HG03439 (cell line): Measurements from ENCODE around the gene CPPED1.
"Not testable (repeated sequence)": the region's sequence is repeated elsewhere in the genome, so short reads cannot be mapped to it uniquely, and the experiment has no call there.

Source experiments
- ATAC-seq: cut with Tn5 transposase; IDR thresholded peaks from one replicate; pipeline ENCODE4 v1.9.1; 2021; ENCODE audit warnings: mild to moderate bottlenecking, moderate library complexity; ENCODE audit not compliant: unreplicated experiment

The CPPED1 gene

DNA sequence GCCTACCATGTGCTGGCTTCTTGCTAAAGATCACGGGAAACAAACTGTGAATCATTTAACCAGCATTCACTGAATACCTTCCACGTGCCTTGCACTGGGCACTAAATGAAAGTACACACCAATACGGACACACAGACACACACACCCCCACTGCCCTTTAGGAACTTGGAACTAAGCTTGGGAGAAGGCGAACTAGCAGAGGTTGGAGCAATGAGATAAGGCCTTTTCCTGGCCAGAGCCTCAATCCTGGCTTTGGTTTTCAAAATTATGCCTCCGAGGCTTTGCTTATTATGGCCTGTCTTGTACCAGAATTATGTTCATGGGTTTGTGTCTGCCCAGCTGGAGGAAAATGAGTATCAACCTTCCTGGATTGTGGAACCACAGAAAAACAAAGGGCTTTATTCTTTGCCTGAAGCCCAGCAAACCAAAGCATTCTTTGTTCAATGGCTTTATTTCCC, 32.3 kb downstream of the CPPED1 start:
- ATAC-seq: no peak

DNA sequence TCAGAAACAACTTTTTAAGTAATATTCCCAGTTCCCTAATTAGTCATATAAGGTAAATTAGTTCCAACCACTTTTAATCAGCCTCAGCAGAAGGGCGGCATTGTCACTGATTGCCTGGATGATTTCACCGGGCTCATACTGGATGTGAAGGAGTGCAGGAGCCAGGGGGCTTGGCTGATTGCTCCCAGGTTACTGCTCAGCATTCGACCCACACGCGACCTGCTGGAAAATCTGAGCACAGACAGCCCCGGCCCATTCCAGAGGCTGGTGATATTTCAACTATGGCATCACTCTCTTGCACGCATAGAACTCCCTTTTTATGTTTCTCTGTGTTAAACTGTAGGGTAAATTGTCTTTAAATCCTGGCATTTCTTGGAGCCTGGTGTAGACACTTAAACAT, 34.2 kb downstream of the CPPED1 start:
- no peak for ATAC-seq

DNA sequence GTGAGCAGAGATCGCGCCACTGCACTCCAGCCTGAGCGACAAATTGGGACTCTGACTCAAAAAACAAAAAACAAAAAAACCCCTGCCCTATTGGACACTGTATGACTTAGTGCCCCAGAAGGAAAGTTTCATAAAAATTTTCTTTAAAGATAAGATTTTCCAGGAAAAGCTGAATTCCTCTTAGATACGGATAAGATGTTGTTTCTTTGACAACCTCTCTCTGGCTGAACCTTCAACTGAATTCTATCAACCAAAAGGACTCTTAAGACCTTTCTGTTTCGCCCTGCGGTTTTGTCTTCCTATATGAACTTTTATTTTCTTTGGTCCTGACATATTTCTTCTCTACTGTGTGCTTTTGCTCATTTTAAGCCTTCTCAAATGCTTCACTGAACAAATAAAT, 35.8 kb downstream of the CPPED1 start:
- no peak for ATAC-seq

DNA sequence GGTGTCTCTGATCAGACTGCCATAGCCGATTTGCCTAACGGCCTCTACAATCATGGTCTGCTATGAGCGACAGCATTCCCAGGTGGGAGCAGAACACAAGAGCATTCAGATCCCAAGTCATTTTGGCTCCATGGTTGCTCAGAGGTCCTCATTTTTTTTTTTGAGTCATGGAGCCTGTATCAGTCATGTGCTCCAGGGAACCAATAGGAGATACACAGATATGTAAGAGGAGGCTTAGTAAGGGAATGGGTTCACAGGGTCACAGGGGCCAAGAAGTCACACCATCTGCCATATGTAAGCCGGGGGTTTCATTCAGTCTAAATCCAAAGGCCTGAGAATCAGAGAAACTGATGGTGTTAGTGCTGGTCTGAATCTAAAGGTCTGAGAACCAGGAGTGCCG, 36.8 kb downstream of the CPPED1 start:
- no peak for ATAC-seq

DNA sequence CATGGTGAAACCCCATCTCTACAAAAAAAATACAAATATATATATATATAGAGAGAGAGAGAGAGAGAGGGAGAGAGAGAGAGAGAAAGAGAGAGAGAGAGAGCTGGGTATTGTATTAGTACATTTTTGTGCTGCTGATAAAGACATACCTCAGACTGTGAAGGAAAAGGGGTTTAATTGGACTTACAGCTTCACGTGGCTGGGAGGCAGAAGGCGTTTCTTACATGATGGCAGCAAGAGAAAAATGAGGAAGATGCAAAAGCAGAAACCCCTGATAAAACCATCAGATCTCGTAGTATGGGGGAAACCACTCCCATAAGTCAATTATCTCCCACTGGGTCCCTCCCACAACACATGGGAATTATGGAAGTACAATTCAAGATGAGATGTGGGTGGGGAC, 37.5 kb downstream of the CPPED1 start:
- ATAC-seq: not testable (repeated sequence)

DNA sequence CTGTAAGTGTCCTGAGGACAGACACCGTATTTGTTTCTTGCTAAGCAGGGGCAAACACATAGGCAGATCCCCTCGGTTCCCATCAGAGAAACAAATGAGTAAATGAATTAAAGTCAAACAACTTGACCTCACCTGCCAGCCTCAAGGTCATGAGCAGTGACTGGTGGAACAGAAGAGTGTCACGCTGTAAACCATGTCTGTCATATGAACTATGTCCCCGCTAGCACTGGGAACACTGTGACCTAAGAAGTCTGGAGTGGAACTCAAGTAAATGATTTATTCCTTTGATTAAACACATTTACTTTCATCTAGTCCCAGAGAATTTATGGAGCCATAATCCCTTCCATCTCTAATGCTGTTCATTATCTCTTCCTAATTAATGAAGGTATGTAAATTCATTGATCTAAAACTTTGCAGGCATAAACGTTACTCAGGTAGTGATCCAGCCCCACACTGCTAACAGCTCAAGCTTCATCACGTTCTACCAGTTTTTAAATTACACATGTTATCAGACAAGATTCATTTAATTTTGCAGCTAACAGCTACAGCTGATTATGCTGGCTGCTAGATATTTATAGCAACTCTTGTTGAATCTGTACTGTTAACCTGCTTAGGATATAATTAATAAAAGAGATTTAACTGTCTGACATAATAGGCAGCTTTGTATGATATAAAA, 38.7 kb downstream of the CPPED1 start:
- ATAC-seq: no peak

DNA sequence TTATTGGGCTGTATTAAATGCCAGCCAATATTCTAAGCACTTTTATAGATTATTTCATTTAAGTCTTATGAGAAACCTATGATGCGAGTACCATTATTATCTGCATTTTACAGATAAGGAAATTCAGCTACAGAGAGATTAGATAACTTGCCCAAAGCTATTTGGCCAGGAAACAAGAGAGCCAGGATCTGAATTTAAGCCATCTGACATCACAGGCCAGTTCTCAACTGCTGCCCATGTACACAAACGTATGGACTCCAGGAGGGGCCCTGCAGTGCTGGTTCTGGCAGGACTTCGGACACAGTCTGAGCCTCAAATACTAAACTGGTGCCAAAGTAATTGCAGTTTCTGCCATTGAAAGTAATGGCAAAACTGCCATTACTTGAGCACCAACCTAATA, 40.2 kb downstream of the CPPED1 start:
- ATAC-seq: no peak

DNA sequence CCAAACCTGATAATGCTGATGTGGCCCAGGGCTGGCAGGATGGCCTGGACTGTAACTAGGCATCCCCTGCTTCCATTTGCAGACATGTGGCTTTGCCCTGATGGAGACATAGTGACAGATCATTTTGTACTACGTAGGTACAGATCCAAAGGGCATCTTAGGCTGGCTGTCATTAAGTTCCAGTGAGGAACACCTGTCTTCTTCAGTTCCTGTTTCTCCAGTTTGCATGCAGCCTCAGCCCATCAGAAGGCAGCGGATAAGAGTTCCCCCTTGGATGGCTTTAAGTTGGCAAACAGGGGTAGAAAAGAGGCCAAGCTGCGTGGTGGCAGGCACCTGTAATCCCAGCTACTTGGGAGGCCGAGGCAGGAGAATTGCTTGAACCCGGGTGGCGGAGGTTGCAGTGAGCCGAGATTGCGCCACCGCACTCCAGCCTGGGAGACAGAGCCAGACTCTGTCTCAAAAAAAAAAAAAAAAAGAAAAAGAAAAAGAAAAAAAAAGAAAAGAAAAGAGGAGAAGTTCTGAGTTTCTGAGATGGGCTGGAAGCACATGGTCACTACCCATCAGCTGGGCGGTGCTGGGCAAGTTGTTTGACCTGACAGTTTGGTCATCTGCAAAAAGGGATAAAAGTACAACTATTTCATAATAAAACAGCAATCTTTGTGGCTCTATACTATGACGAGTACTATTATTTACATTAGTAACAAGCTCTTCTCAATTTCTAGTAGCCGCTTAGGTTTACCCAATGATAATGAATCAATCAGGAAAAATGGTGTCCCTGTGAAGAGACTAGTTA, 42.7 kb downstream of the CPPED1 start:
- no peak for ATAC-seq

DNA sequence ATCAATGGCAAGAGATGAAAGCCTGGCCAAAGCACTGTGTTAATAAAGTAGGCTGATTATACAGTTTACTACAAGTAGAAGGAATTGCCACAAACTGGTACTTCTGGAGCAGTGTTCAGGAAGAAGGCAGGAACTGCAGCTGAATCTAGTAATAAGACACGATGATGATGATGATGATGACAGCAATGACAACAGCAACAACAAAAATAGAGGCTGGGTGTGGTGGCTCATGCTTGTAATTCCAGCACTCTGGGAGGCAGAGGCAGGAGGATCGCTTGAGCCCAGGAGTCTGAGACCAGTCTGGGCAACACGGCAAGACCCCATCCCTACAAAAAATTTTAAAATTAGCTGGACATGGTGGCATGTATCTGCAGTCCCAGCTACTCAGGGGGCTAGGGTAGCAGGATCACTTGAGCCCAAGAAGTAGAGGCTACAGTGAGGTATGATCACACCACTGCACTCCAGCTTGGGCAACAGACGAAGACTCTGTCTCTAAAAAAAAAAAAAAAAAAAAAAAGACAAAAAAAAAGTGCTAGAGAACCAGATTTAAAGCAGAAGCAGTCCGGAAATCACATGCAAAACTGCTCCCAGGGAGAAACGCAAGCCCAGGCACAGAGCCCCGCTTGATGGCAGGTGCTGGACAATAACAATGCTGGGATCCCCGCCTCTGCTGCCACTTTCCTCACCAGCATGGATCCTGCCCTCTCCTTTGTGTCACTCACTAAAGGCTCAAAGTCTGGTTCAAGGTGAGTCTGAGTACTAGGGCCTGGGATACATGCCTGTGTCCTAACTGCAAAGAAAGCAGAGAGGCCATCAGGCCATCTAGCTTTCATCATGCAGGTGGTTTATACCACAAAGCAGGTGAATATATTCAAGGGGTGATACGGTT, 44.8 kb downstream of the CPPED1 start:
- ATAC-seq: no peak

DNA sequence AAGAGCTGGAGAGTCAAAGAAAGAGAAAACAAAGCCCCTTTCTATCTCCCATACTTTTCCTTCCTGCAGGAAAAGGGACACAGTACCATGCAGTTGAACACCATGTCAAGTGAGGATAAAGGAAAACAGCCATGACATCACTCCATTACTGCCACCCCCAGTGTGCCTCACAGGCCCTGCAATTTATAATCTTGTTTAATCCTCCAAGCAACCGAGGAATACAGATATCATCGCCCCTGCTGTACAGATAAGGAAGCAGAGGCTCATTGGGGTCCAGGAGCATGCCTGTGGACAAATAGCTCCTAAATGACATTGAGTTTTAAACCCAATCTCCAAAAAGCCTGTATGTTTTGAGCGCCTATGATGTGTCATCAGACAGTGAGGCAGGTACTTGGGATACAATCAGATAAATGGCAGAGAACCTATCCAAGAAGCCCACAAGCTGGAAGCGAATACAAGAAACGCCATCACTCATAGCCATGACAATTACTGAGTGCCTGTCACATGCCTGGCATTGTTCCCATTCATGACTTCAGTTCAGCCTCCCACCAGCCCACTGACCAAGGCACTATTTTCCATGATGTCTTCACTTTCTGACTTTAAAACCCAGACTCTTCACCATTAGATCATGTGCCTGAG, 45.5 kb downstream of the CPPED1 start:
- no peak for ATAC-seq

DNA sequence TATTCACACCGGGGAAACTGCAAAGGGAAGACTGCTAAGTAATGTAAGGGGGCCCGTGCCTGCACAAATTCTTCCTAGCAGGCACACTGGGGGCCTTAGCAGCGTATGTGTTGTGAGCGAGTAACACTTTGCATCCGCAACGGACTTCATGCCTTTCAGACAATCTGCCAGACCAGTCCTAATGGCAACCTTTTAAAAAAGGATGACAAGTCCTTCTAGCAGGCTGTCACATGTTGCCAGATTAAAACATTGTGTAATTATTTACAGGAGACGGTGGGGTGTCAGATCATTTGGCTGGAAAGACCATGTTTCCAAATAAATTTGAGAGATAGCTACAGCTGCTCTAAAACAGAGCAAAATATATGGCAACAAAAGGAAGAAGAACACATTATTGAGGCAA, 46.1 kb downstream of the CPPED1 start:
- ATAC-seq: no peak

DNA sequence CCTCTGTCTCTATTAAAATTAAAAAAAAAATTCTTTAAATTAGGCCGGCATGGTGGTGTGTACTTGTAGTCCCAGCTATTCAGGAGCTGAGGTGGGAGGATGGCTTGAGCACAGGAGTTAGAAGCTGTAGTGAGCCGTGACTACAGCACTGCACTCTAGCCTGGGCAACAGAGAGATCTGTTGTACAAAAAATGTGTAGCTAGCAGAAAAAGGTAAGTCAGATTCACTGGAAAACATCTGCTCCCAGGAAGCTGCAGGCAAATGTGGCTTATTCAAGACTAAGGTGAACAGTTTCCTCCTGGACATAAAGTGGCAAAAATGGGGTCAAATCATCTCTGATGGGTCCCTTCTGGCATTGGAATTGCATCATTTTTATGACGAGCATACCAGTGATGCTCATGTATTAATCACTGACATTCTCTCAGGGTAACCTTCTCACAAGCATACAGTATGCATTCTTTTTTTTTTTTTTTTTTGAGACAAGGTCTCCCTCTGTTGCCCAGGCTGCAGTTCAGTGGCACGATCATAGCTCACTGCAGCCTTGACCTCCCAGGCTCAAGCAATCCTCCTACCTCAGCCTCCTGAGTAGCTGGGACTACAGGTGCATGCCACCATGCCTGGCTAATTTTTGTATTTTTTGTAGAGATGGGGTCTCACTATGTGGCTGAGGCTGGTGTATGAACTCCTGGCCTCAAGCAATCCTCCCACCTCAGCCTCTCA, 48.7 kb downstream of the CPPED1 start:
- ATAC-seq: no peak

DNA sequence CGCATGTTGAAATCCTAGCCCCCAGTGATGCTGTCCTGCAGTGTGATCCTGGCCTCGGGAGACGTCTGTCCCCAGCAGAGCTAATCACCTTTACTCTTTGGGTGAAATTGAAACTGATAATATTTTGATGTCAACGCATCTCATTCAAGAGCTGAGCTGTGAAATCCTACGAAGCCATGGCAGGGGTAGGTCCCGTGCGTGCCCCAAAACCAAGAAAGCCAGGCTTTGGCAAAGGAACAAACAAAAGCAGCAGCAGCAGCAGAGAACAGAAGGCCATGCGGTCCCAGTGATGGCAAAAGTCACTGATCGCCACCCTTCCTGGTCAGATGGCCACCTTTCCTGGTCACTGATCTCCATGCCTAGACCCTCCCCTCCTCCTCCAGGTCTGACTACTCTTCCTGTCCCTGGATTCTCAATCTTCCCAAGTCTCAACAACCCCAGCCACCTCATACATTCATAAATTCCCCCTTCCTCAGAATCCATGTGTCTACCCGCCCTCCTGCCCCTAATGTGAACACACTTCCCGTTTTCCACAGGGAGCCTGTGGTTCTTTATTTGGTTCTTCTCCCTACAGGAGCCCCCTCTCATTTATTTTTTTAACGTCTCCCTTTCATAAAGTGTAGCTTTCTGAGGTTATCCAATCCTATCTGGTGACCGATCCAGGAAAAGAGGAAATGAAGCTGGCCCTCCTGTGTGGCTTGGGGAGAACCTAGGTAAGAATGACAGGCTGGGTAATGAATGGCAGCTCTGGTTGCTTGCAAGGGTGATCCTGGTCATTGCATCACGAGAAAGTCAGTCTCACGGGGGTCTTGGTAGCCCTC, 50.3 kb downstream of the CPPED1 start:
- ATAC-seq: no peak

DNA sequence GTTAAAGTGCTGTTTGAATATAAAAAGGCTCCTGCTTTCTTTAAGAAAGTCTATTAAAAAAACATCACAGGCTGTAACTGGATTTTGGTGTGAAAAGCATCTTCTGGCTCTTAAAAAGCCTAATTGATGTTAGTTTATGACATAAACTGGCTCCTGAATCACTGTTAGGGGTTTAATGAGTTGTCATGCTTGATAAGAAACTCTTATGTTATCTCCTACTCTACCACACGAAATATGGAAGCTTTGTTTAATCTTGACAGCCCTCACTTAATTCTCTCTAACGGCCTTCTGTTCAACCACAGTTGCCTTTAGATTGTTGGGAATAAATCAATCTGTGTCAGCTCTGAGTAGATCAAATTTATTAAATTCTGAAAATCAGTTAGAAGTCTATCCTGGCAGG, 51.5 kb downstream of the CPPED1 start:
- ATAC-seq: no peak

DNA sequence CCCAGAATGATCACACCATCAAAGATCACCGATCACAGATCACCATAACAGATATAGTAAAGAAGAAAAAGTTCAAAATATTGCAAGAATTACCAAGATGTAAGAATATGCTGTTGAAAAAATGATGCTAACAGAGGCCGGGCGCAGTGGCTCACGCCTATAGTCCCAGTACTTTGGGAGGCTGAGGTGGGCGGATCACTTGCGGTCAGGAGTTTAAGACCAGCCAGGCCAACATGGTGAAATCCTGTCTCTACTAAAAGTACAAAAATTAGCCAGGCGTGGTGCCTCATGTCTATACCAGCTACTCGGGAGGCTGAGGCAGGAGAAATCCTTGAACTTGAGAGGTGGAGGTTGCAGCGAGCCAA, 53.2 kb downstream of the CPPED1 start:
- no peak for ATAC-seq

DNA sequence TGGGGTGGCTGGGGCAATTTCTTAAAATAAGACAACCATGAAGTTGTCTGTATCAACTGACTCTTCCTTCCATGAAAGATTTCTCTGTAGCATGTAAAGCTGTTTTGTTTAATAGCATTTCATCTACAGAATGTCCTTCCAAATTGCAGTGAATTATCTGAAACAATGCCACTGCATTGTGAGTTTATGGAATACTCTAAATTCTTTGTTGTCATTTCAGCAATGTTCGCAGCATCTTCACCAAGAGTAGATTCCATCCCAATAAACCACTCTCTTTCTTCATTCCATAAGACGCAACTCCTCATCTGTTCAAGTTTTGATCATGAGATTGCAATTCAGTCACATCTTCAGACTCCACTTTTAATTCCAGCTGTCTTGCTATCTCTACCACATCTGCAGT, 54.6 kb downstream of the CPPED1 start:
- ATAC-seq: no peak

DNA sequence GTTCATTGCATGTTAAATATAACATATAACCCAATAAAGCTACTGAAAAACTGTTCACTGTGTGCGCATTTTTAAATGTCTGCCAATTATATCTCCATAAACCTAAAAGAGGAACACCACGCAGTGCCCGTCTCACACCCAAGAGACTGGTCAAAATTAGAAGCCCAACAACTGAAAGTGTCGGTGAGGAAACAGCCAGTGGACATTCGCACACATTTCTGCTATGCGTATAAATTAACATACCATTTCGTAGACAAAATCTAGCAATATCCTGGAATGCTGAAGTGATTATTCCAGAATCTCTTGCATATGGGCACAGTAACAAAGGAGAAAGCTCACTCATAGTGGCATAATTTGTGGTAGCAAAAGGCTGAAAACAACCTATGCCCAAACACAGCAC, 55.9 kb downstream of the CPPED1 start:
- ATAC-seq: no peak

DNA sequence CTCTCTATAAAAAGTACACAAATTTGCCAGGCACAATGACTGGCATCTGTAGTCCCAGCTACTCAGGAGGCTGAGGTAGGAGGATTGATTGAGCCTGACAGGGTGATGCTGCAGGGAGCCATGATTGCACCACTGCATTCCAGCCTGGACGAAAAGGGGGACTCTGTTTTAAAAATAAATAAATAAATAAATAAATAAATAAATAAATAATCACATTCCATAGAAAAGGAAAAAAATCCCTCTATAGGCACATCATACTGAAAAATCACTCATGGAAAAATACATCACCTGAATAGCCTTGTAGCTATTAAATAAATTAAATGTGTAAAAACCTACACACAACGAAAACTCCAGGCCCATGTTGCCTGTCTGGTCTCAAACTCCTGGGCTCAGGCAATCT, 56.4 kb downstream of the CPPED1 start:
- no peak for ATAC-seq

DNA sequence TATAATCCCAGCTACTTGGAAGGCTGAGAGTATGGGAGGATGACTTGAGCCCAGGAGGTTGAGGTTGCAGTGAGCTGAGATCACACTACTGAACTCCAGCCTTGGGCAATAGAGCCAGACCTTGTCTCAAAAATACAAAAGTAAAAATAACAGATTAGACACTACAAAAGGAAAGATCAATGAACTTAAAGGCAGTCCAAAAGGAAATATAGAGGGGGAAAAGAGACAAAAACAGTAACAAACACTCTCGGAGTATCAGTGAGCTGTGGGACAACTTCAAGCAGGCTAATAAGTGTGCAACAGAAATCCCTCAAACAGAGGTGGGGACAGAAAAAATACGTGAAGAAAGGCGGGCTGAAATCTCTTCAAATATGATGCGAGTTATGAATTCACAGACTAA, 58.8 kb downstream of the CPPED1 start:
- no peak for ATAC-seq

DNA sequence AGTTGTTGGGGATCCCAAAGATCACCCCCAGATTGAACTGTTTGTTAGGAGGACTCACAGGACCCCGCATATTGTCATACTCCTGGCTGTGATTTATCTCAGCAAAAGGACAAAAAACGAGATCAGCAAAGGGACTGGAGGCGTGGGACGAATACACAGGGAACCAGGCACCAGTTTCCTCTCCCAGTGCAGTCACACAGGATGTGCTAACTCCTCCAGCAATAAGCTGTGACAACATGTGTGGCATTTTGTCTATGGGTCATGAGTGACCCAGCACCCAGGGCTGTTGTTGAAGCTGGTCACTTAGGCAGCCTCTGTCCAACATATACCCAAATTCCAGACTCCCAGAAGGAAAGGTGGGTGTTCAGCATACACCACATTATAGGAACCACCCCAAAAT, 60.9 kb downstream of the CPPED1 start:
- no peak for ATAC-seq
